HepG2 (cell line): ENCODE results near the gene SFTA2. TPM values are rescaled to one million over a fixed set of nuclear protein-coding genes. Genes with fewer than 3 reads are reported as not detected.
A peak's percentile ranks its signal among the peaks of the same experiment; 100 is the strongest.

Source experiments
- CENPBD1 ChIP-seq: sonication (generic); formaldehyde crosslinking; IDR thresholded peaks from 2 replicates; pipeline ENCODE4 v1.8.0; 2022; ENCODE audit warnings: missing genetic modification reagents, low read depth, mild to moderate bottlenecking, borderline replicate concordance
- CREB3 ChIP-seq: sonication (generic); formaldehyde crosslinking; IDR thresholded peaks from 2 replicates; pipeline ENCODE4 v1.5.0; 2020; ENCODE audit warnings: missing genetic modification reagents
- IRF2 ChIP-seq: IDR thresholded peaks from 2 replicates; pipeline ENCODE4 v1.6.1; 2018; ENCODE audit warnings: missing genetic modification reagents, missing compliant biosample characterization
- KAT8 ChIP-seq: IDR thresholded peaks from 2 replicates; pipeline ENCODE4 v1.6.1; 2016; ENCODE audit warnings: missing genetic modification reagents, missing compliant biosample characterization
- KDM1A ChIP-seq: IDR thresholded peaks from 2 replicates; pipeline ENCODE4 v1.6.1; 2016; ENCODE audit warnings: missing compliant biosample characterization
- KDM3A ChIP-seq: IDR thresholded peaks from 2 replicates; pipeline ENCODE4 v1.6.1; 2018; ENCODE audit warnings: low read depth, missing compliant biosample characterization
- KDM5B ChIP-seq: sonication (generic); formaldehyde crosslinking; IDR thresholded peaks from 2 replicates; pipeline ENCODE4 v1.4.0; 2020; ENCODE audit warnings: missing genetic modification reagents, mild to moderate bottlenecking, borderline replicate concordance
- KLF6 ChIP-seq: IDR thresholded peaks from 2 replicates; pipeline ENCODE4 v1.8.0; 2016; ENCODE audit warnings: missing biosample characterization, missing genetic modification reagents
- MTERF4 ChIP-seq: sonication (generic); formaldehyde crosslinking; IDR thresholded peaks from 2 replicates; pipeline ENCODE4 v1.8.0; 2023; ENCODE audit warnings: mild to moderate bottlenecking, missing genetic modification reagents
- NRL ChIP-seq: sonication (generic); formaldehyde crosslinking; IDR thresholded peaks from 2 replicates; pipeline ENCODE4 v1.5.0; 2020; ENCODE audit warnings: missing genetic modification reagents, mild to moderate bottlenecking, moderate library complexity, borderline replicate concordance
- ONECUT2 ChIP-seq: sonication (generic); formaldehyde crosslinking; IDR thresholded peaks from 2 replicates; pipeline ENCODE4 v1.4.0; 2020; ENCODE audit warnings: missing genetic modification reagents
- RAD21 ChIP-seq: fragments of 450-650 bp; formaldehyde crosslinking; IDR thresholded peaks from 2 replicates; pipeline ENCODE4 v1.5.0; 2020; ENCODE audit warnings: mild to moderate bottlenecking
- SRSF4 ChIP-seq: fragments of 200-400 bp; formaldehyde crosslinking; IDR thresholded peaks from one replicate; pipeline ENCODE4 v1.6.1; 2018; ENCODE audit warnings: mild to moderate bottlenecking, low read depth, low read length, moderate library complexity; ENCODE audit not compliant: poor library complexity, severe bottlenecking
- SYNCRIP ChIP-seq: fragments of 200-400 bp; formaldehyde crosslinking; IDR thresholded peaks from 2 replicates; pipeline ENCODE4 v1.6.1; 2018; ENCODE audit warnings: mild to moderate bottlenecking, low read depth, low read length; ENCODE audit not compliant: insufficient read depth
- ZBTB1 ChIP-seq: sonication (generic); formaldehyde crosslinking; IDR thresholded peaks from 2 replicates; pipeline ENCODE4 v1.4.0; 2020; ENCODE audit warnings: missing genetic modification reagents, borderline replicate concordance
- ZFP82 ChIP-seq: sonication (generic); formaldehyde crosslinking; IDR thresholded peaks from 2 replicates; pipeline ENCODE4 v1.5.1; 2020; ENCODE audit warnings: mild to moderate bottlenecking, missing genetic modification reagents, borderline replicate concordance
- ZNF34 ChIP-seq: sonication (generic); formaldehyde crosslinking; IDR thresholded peaks from 2 replicates; pipeline ENCODE4 v1.4.0; 2020; ENCODE audit warnings: mild to moderate bottlenecking, missing genetic modification reagents, borderline replicate concordance
- ZNF646 ChIP-seq: sonication (generic); formaldehyde crosslinking; IDR thresholded peaks from 2 replicates; pipeline ENCODE4 v1.9.0; 2021; ENCODE audit warnings: mild to moderate bottlenecking, missing genetic modification reagents
- ZNF773 ChIP-seq: sonication (generic); formaldehyde crosslinking; IDR thresholded peaks from 2 replicates; pipeline ENCODE4 v1.4.0; 2020; ENCODE audit warnings: missing genetic modification reagents, borderline replicate concordance
- ZSCAN31 ChIP-seq: sonication (generic); formaldehyde crosslinking; IDR thresholded peaks from 2 replicates; pipeline ENCODE4 v1.5.0; 2020; ENCODE audit warnings: low read depth, mild to moderate bottlenecking, missing genetic modification reagents
- polyA plus RNA-seq, 8 experiments: library from polyadenylated mRNA; depleted of rRNA in 3 of 8; stranded (reverse) in 7 of 8; unstranded in 1 of 8; fragments of >200 nt; fragmentation: Illumina TruSeq in 4 of 8; extraction: Trizol in 4 of 8; gene quantifications; 2 replicates each; pipeline versions ENCODE4 v1.2.1 to v1.2.3, GENCODE V29; 2011 to 2016; ENCODE audit warnings: low read depth in 4 of 8, missing spikeins in 1 of 8, mixed read lengths in 1 of 8; ENCODE audit not compliant: insufficient read depth in 1 of 8
- total RNA-seq, 5 experiments: library from RNA; depleted of rRNA; stranded (reverse); fragments of >200 nt; fragmentation: Illumina TruSeq; extraction: Trizol; gene quantifications; 2 replicates each; pipeline ENCODE4 v1.2.3, GENCODE V29; 2016; ENCODE audit warnings: low read depth in 1 of 5

The SFTA2 gene
- total and polyA plus RNA-seq, 2 of the 13 experiments (the other 11 are each of a cell fraction or from before 2014, with no cell fraction given): not detected

- TF ChIP-seq ZNF646 (CRISPR knock-in tag) (no peak), ZSCAN31 (CRISPR knock-in tag) (no peak), SRSF4 (no peak), KDM5B (CRISPR knock-in tag) (peak; percentile 12; the same call in 1 of the 2 replicates), ZFP82 (no peak), KAT8 (CRISPR knock-in tag) (peak; percentile 60; the same call in 1 of the 2 replicates), RAD21 (no peak; the same call in 1 of the 2 replicates), KLF6 (CRISPR knock-in tag) (0 out of 2 replicates have a peak, but pooled peaks have one; percentile 69), CREB3 (CRISPR knock-in tag) (no peak), ZNF773 (CRISPR knock-in tag) (no peak), IRF2 (CRISPR knock-in tag) (peak; percentile 24; the same call in 1 of the 2 replicates), KDM1A (CRISPR knock-in tag) (no peak), CENPBD1 (CRISPR knock-in tag) (no peak), NRL (CRISPR knock-in tag) (no peak), ZNF34 (CRISPR knock-in tag) (no peak), SYNCRIP (no peak), KDM3A (CRISPR knock-in tag) (peak; percentile 27; the same call in 1 of the 2 replicates), MTERF4 (CRISPR knock-in tag) (peak; percentile 91; the same call in 1 of the 2 replicates), ZBTB1 (CRISPR knock-in tag) (no peak), ONECUT2 (CRISPR knock-in tag) (no peak)
These were observed 45.7 kb downstream of the SFTA2 start (continued) for GRCh38 chr6:30885999-30886896.
